ENCODE data around the gene AGPAT2.

DNA sequence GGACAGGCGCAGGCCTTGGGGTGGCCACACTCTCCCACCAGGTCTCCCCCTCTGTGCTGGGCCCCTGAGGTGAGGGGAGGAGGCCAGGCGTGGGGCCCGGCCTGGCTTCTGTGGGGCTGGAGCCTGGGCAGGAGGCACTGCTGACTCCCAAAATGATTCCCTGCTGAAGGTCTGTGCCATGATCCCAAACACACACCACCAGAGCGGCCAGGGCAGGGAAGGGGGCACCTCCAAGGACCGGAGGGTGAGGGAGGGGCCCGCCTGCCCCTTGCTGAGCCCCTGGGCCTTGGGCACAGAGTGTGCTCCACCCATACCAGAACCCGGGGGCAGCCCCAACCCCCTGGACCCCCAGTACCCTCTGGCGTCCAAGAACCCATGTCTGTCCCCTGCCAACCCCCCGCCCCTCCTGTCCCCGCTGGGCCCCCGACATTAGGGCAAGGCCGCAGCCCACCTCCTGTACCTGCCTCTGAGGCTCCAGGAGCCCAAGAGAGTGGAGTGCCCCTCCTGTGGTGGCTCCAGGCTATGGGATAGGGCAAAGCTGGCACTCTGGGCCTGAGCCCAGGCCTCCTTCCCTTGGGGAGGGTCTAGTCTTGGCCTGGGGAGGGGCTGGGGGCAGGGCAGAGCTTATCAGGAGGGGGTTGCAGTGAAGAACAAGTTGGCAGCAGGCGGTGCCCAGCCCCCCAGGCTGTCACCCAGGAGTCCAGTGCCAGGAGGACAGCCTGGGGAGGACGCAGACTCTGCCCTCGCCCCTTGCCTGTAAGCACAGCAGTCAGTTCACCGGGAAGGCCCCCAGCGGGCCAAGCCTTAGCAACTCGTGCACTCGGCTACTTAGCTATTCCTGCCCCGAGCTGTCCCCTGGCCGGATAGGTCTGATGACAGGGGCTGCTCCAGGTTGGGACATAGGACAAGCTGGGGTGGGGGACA lies 27.1 kb downstream of the AGPAT2 start:
- TF ChIP-seq, protein P1, sequence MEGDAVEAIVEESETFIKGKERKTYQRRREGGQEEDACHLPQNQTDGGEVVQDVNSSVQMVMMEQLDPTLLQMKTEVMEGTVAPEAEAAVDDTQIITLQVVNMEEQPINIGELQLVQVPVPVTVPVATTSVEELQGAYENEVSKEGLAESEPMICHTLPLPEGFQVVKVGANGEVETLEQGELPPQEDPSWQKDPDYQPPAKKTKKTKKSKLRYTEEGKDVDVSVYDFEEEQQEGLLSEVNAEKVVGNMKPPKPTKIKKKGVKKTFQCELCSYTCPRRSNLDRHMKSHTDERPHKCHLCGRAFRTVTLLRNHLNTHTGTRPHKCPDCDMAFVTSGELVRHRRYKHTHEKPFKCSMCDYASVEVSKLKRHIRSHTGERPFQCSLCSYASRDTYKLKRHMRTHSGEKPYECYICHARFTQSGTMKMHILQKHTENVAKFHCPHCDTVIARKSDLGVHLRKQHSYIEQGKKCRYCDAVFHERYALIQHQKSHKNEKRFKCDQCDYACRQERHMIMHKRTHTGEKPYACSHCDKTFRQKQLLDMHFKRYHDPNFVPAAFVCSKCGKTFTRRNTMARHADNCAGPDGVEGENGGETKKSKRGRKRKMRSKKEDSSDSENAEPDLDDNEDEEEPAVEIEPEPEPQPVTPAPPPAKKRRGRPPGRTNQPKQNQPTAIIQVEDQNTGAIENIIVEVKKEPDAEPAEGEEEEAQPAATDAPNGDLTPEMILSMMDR (IDR thresholded peaks at IDR 0.05), result no peak
- TF ChIP-seq ZFX (IDR thresholded peaks at IDR 0.05; ENCODE audit: borderline replicate concordance), result no peak

Measured in 22Rv1 (cell line).